RPMI7951 (cell line): ENCODE results near the gene HEMGN. TPM values are rescaled to one million over a fixed set of nuclear protein-coding genes. Genes with fewer than 3 reads are reported as not detected.

ENCODE experiments used
- DNase-seq: peaks from one replicate; pipeline ENCODE4 v3.0.0-alpha.2; 2012; ENCODE audit warnings: low read depth
- total RNA-seq: library from RNA; depleted of rRNA; stranded (reverse); fragments of >200 nt; shearing (Covaris generic); gene quantifications from 2 replicates; pipeline ENCODE4 v1.2.3, GENCODE V29; 2014

The HEMGN gene
- total RNA-seq, 1 experiment from 2014 or later, result not detected

DNA sequence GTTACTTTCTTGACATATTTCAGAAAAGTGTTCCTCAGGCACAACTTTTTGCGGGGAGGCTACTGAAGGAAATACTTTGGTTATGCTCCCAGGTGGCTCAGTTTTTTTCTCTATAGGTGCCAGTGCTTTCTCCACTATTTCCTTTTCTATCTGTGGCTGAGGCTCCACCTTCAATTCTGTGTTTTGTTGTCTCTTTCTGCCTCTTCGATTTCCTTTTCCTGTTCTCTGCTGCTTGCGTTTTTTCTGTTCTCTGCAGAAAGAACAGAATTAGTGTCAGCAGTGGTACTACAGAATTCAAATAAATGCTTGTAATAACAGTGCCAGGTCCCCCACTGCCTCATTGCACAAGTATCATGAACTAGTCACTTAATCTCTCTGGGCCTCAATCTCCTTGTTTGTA lies 7.0 kb downstream of the HEMGN start:
- DNase-seq, result no peak

DNA sequence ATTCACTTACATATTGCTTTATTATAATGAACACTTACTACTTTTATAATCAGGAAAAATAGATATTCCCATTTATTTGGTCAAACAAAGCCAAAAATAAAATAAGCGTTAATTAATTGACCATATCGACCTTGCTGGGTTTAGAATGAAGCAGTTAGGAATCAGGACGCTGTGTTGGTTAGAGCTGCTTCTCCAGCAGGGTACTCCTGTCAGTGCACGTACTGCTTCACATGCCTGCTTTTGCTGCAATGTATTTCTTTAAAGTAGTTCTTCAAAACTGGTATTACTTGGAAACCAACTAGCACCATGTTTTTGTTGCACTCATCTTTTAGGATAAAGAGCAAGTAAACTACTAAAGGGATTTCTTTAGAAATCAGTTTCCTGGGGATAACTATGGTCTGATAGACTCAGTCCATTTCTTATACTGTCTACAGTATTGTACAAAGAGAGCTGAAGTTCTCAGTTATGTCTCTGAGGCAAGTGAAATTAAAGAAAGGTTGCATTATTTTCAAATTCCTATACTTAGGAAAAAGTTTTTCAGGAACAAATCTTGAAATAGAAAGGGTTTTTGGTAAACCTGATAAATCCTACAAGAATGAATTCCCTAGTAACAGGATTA lies 8.9 kb downstream of the HEMGN start:
- DNase-seq, result no peak

DNA sequence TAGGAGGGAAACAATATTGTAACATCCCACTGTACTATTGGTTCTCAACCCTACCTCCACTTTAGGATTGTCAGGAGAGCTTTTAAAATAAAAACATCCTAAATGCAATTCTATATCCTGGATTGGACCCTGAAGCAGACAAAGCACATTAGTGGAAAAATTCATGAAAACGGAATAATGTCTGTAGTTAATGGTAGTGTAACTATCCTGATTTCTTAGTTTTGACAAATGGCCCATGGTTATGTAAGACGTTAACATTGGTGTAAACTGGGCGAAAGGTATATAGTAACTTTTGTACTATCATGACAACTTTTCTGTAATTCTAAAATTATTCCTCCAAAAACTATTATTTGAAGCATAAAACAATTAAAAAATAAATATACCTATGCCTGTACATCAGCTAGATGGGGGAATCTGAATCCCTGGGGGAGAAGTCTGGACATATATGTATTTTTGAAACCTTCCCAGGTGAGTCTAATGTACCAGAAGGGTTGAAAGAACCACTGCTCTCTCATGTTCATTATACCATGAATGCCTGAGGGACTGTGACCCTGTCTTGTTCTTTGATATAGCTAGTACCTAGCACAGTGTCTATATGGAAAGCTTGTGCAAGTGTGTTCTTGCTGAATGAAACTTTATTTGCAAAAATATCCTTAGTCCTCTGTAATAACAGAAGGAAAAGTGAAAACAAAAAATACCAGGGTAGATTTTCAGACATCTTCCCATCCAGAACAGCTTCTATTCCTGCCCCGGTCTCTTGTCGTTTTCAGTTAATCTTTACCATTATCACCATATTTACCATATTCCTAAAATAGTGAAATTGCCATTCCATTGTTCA lies 12.3 kb downstream of the HEMGN start:
- DNase-seq, result no peak

DNA sequence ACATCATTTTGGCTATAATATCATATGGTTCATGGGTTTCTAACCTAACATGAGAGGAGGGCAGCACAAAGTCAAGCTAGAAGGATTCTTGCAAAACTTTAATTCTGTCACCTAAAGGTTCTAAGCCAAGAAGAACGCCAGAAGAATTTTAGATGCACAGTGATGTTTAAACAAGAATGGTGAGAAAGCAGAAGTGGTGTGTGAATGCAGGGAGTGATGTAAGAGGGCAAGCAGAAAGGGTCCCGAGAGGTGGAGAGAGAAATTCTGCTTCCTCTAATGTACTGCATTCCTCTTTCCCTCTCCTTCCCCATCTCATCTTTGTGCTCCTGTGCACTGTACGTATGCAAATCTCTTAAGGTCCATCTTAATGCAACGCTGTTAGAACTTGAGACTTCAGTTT lies 13.6 kb downstream of the HEMGN start:
- no peak for DNase-seq

DNA sequence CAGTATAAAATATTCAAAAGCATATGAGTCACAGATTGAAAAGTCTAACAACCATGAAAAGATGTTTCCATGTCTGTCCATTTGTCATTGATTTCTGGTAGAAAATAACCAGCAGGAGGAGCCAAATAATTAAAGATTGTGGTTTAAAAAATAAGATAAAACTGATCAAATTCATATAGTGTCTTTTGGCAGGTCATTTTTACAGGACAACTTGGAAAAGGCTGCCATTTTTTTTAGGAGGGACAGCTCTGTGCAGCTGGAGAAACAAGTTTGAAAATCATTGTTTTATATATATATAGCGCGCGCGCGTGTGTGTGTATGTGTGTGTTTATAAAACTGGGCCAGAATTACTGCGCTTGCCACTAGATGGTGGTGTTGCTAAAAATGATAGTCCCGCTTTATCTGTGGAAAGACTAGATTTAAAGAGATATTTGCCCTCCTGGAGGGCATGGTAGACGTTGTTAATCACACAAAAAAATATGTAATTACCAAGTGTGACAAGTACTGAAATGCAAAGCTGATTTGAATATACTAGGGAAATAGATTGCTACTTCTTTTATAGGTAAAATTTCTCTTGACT lies 14.4 kb downstream of the HEMGN start:
- peak; percentile 83 for DNase-seq

DNA sequence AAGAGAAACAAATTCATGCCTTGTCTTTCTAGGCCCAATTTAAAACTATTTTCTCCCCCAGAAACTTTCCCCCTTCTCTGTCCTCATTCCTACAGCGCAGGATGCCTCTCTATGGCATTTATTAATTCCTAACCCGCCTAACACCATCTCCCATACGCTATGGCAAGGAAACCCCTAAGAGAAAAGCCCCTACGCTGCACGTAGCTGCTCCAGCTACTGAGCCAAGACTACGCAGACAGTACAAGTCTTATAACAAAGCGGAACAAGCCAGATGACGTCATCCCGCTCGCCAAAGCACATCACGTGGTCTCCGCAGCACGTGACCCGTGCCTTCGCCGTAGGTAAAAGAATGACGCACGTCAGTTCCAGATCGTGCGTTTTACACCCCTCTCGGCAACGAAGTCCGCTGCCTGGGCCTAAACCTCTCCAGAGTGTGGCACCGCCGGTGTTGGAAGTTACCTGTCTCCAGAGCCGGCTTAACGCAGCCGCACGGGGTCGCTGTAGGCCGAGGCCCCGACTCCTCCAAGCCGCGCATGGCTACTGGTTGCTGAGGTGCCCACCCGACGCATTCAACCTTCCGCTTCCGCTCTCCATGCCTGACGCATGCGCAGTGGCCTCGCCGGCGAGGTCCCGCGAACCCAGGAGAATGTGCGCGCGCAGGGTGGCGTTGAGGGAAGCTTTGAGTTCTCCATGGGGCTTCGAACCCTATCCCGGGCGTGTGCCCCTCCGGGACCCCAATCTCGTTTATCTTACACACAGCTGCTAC lies 15.8 kb downstream of the HEMGN start, which contains the start of gene TRMO:
Gene TRMO (minus strand): TSS at position 542 of the 766 bp plus-strand sequence. CDS start 7 bp downstream, at position 535.
- DNase-seq, result peak; percentile 99

DNA sequence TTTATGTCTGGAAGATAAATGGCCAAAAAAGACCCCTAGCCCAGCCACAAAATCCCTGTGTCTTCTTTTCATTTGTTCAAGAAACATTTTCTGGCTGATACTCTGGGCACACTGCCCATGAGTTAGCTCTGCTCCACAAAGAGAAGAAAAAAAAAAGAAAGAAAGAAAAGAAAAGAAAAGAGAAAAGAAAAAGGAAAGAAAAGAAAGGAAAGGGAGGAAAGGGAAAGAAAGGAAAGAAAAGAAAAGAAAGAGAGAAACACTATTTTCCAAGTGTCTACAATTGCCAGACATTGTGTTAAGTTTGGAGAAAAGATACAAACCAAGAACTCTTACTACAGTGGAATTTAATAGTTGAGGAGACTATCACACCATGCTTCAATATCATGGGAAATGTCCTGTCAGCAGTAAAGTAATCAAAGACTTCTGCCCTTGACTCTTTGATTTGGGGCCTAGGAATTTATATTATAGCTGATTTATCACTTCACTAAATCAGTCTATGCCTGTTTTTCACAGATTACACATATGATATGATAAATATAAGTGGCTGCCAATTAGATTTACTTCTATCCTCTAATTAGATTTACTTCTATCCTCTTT lies 18.7 kb downstream of the HEMGN start:
- no peak for DNase-seq

DNA sequence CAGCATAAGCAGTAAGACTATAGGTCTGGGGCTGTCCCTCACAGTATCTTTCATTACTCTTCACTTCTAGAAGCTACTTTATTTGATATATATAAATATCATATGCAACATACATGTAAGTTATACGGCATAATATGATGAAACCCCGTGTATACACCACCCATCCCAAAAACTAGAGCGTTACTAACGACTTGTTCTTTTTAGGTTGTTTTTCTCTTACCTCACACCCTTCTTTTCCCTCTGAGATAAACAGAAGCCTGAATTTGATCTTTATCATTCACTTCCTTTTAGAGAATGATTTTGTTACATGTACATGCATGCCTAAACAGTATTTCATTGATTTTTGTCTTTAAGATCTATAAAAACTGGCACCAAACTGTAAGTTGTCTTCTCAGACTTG lies 19.4 kb downstream of the HEMGN start:
- no peak for DNase-seq

DNA sequence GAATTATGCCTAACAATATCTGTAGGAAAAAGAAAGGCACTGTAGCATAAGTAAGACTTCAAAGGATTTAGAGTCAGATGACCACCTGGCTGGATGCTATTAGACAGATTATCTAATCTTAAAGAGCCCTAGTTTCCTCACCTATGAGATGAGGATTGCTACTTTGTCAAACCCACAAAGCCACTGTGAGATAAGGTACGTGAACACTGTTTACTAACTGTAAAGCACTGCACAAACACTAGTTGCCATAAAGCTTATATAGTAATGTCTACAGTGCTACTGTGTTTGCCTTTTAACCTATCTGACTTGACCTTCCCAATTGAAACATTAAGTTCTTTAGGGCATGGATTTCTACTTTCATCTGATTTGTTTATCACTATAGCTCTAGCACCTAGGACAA lies 26.0 kb downstream of the HEMGN start:
- DNase-seq, result no peak

DNA sequence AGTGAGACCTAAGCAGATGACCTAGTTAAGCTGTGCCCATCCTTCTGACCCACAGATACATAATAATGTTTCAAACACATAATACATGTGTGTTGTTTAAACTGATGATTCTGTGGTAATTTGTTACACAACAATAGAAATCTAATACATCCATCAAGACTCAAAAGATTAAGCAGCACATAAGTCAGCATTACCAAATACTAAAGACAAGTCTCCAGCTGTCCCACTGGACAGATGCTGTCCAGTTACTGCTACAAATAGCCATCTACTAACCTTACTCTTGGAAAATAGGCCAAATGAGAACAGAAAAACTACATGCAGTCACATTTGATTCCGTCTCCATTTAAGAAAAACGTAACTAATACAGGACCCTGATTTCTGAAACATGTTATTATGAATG lies 26.4 kb downstream of the HEMGN start:
- no peak for DNase-seq

DNA sequence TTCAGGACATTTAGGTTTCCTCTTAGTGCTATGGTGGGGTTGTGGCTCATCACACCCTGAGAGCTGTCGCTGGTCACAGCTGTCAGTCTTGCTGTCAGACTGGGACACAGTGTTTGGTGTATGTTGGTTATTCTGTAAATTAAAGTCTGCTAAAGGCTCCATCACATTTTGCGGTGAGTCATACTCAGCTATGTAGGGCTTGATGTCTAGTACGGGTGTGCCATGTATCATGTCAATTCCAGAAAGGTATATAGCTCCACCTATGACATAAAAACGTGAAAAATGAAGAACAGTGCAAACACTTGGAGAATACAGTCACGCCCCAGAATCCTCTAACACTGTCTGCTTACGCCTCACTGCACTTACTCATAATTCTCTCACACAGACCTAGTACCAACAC lies 27.6 kb downstream of the HEMGN start:
- DNase-seq, result no peak

DNA sequence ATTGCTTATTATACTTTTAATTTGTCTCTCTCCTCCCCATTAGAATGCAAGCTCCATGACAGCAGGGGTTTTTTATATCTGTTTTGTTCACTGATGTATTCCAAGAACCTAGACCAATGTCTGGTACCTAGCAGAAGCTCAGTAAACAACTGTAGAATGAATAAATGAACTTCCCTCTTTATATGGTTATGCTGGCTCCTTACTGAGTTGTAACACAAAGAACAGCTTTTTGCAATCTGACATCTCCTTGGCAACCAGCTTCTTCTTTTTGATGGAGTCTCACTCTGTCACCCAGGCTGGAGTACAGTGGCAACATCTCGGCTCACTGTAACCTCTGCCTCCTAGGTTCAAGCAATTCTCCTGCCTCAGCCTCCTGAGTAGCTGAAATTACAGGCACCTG lies 29.3 kb downstream of the HEMGN start:
- DNase-seq, result no peak

DNA sequence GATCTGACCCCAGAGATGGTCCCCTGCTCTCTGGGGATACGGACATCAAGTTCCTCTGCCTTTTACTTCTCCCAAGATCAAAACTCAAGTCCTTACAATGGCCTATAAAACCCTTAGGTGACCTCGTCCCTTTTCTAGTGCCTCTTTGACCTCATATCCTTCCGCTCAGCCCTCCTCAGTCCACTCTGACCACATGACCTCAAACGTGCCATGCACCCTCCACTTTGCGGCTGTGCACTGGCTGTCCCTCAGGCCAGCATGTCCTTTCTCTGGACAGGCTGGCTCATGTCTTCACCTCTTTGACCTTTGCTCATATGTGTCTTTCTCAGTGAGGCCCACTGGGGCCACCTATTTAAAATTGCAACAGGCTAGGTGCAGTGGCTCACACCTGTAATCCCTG lies 30.3 kb downstream of the HEMGN start:
- no peak for DNase-seq

DNA sequence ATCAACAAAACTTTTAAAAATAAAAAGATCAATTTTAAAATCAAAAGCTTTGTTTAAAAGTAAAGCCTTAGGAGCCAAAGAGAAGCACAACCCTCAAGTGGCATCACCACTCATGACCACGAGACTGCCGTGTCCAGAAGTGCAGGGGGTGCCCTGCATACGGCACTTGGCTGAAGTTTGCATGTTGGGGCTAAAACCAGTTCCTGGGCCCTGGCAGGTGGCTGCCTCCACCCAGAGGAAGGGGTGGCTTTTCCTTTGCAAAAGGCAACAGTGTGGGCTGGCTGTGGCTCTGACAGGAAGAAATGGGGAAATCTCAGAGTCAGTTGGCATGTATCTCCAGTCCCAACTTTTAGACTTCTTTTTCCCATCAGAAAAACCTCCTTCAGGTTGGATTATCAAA lies 30.9 kb downstream of the HEMGN start:
- DNase-seq, result no peak

DNA sequence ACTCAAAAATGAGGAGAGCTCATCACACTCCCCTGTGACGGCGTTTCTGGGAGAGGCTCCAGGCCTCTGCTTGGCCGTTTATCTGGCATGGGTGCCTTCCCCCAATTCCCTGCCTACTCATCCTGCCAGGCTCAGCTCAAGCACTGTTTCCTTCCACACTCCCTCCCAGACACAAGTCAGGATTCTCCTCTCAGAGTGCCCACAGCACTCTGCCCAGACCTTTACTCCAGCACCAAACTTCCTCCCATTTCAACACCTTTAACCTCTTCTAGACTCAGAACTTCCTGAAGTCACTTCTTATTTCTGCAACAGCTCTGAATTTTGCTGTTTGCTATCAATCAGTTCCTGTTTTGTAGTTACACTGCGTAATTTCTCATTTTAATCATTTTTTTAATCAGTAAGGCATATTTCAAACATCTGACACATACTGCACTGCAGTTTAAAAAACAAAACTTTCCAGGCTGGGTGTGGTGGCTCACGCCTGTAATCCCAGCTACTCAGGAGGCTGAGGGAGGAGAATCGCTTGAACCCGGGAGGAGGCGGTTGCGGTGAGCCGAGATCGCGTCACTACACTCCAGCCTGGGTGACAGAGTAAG lies 31.6 kb downstream of the HEMGN start:
- DNase-seq, result no peak

DNA sequence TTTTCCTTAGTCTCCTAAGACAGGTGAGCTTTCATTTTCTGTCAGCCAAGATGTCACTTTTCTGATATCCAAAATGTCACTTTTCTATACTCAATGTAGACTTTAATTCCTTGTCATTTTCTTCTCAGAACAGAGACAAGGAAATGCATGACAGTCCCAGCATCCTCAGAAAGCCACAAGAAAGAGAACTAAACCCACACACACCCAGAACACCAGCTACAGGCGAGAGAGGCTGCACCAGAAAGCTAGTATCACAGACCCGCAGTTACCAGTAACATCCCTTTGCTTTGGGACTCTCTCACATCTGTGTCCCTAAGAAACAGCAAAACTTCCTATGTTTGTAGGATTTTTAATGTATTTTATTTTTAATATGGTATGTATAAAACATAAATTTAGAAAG lies 32.7 kb downstream of the HEMGN start:
- no peak for DNase-seq

DNA sequence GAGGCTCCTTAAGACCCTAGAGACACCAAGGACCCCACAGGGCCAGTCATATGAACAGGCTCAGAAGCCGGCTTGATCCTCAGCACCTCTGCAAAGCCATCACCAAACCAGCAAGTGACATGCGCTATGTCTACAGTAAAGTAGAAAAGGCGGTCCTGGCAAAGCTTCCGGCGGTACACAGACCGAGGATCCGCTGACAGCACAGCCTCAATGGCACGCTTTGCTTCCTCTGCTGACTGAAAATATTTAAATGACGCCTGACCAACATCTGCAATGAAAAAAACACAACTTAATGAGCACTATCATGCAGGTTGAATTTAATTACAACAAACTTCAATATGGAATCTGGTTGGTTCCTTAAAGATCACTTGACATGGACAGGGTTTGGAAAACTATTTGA lies 33.2 kb downstream of the HEMGN start:
- DNase-seq, result no peak

DNA sequence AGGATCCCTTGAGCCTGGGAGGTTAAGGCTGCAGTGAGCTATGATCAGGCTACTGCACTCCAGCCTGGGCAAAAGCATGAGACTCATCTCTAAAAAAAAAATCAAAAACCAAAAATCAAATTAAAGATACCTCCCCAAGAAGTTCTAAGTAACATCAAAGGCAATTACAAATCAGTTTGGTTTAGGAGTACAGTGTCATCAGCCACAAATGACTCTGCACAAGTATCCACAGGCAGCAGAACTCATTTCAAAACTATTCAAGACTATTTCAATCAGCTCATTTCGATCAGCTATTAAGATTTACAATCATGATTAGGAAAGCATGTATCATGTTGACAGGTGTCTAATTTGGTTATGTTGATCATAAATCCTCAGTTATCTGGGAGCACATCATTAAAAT lies 34.8 kb downstream of the HEMGN start:
- DNase-seq, result no peak

DNA sequence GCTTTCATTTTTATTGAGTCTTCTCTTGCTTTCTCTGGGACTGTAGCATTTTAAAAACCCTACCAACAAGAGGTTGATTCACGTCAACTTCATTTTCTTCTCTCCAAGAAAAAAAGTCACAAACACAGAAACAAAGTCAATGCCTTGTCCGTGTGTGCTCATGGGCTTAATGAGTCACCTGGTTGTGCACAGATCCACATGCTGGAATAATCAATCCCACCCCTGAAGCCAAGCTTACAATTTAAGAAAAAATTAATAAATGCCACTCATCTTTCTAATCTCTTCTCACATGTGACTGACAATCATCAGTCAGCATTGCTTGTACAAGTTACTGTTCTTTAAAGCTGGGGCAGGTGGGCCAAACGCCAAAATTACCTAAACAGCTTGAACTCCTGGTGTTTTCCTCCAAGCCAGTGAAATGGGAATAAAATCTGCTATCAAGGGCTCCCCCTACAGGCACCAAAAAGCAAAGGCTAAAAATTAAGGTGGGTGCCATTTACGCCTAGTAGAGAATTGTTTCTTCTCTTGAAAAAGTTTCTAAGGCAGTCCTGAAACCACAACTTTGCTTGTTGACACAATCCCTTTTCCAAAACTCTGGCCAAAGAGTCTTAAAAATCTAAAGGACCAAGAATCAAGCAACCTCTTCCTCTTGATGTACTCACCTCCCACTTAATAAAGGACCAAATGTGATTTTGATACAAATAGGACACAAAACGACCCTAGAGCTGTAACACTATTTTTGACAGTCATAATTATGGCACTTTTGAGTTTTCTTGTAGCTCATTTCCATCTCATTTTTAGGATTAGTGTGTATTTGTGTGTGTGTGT lies 37.0 kb downstream of the HEMGN start:
- peak; percentile 52 for DNase-seq

DNA sequence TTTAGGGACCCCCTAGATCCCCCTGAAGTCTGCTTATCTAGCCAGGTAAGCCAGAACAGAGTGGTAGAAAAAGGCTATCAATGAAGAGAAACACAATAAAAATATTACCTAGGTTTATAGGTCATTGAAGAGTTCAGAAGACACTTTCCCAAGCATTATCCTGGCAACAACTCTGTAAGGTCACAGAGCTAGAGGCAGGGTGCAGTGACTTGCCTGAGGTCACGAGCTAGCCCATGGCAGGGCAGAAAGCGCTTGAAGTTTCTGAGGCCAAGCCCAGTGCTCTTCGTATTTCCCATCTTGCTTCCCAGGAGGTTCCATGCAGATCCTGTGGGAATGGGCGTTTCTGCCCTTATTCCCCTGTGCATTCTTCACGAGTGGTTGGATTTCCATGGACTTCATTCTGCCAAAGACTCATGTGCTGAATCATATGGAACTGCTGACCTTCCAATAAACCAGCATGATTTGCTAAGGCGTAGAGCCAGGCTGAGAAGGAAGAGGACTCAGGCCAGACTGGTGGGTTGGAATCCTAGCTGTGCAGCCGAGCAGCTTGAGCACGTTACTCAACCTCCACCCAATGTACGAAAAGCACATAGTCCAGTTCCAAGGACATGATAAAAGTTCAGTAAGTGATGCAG lies 37.8 kb downstream of the HEMGN start:
- DNase-seq, result no peak
